Astrocyte of the spinal cord (primary cell): ENCODE results near the gene CAMSAP3.
"Not testable (repeated sequence)": the region's sequence is repeated elsewhere in the genome, so short reads cannot be mapped to it uniquely, and the experiment has no call there.

Experiments used
- DNase-seq: peaks from one replicate; pipeline ENCODE4 v3.0.0; 2011; ENCODE audit warnings: low read depth, low spot score
- H3K4me3 ChIP-seq: 2 replicates; pipeline ENCODE4 v1.5.1; 2011; ENCODE audit warnings: low read depth, mild to moderate bottlenecking, low read length, moderate library complexity
- in situ Hi-C: cut with HindIII; loops from 2 replicates; pipeline ENCODE4 v1.10.0; 2017; ENCODE audit warnings: low sequenced_read_pairs
- TF ChIP-seq, protein P1 (sequence below): IDR thresholded peaks from 2 replicates; pipeline ENCODE4 v1.5.1; 2012; ENCODE audit warnings: low read depth, mild to moderate bottlenecking, low read length, inconsistent platforms

Gene CAMSAP3

DNA sequence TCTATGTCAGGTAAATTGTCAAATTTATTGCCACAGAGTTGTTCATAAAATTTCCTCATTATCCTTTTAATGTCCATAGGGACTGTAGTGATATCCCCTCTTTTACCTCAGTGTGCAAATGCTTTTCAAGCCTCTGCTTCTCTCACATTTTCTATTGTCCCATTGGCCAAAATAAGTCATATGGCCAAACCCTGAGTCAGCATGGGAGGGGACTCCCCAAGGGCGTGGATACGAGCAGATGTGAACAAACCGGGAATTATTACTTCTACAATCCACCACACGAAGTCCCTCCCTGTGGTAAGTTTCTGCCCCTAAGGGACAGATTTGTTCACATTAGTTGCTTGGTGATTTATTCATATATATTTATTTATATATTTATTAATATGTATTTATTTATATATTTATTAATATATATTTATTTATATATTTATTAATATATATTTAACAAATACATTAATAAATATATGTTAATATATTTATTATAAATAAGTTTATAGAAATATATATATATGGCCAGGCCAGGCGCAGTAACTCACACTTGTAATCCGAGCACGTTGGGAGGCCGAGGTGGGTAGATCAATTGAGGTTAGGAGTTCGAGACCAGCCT lies 20.1 kb upstream of the CAMSAP3 start:
- TF ChIP-seq, protein P1, sequence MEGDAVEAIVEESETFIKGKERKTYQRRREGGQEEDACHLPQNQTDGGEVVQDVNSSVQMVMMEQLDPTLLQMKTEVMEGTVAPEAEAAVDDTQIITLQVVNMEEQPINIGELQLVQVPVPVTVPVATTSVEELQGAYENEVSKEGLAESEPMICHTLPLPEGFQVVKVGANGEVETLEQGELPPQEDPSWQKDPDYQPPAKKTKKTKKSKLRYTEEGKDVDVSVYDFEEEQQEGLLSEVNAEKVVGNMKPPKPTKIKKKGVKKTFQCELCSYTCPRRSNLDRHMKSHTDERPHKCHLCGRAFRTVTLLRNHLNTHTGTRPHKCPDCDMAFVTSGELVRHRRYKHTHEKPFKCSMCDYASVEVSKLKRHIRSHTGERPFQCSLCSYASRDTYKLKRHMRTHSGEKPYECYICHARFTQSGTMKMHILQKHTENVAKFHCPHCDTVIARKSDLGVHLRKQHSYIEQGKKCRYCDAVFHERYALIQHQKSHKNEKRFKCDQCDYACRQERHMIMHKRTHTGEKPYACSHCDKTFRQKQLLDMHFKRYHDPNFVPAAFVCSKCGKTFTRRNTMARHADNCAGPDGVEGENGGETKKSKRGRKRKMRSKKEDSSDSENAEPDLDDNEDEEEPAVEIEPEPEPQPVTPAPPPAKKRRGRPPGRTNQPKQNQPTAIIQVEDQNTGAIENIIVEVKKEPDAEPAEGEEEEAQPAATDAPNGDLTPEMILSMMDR, result no peak
- in situ Hi-C loops, result no loop called here
- no peak for DNase-seq
- no peak overlapping the region for H3K4me3 ChIP-seq

DNA sequence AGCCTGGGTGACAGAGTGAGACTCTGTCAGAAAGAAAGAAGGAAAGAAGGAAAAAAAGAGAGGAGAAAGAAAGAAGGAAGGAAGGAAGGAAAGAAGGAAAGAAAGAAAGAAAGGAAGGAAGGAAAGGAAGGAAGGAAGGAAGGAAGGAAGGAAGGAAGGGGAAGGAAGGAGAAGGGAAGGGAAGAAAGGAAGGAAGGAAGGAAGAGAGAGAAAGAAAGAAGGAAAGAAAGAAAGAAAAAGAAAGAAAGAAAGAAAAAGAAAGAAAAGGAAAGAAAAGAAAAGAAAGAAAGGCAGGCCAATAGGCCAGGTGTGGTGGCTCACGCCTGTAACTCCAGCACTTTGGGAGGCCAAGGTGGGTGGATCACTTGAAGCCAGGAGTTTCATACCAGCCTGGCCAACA lies 18.2 kb upstream of the CAMSAP3 start:
- in situ Hi-C loops, DNase-seq, H3K4me3 ChIP-seq: not testable (repeated sequence)

DNA sequence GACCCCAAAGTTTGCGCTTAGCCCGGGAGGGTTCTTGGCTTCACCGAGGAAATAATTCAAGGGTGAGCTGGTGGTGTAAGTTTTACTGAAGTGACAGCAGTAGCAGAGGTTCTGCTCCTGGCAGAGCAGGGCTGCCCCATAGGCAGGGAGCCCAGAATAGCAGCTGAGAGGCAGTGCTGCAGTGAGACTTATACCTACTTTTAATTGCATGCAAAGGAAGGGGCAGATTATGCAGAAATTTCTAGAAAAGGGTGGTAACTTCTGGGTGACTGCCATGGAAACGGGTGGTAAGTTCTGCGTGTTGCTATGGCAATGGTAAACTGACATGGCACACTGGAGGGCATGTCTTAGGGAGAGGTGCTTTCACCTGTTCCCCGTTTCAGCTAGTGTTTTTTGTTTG lies 17.5 kb upstream of the CAMSAP3 start:
- in situ Hi-C loops, result no loop called here
- H3K4me3 ChIP-seq, result no peak overlapping the region
- DNase-seq, result no peak
- TF ChIP-seq, protein P1, result no peak

DNA sequence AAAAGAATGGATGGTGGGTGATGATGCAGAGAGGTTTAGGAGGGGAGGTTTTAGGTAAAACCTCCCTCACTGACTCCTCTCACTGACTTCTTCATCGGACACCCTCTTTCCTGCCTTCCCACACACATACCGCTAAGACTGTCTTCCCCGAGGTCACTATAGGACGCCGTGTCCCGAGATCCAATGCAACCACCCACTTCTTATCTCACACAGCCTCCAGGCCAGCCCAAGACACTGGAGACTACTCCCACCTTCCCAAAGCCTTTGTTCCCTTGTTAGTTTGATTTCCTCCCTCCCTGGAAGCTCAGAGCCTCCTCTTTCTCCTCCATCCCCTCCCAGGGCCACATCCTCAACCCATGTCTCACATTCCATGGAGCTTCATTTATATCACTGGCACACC lies 16.5 kb upstream of the CAMSAP3 start:
- no peak overlapping the region for H3K4me3 ChIP-seq
- in situ Hi-C loops, result no loop called here
- DNase-seq, result no peak
- TF ChIP-seq, protein P1, result no peak

DNA sequence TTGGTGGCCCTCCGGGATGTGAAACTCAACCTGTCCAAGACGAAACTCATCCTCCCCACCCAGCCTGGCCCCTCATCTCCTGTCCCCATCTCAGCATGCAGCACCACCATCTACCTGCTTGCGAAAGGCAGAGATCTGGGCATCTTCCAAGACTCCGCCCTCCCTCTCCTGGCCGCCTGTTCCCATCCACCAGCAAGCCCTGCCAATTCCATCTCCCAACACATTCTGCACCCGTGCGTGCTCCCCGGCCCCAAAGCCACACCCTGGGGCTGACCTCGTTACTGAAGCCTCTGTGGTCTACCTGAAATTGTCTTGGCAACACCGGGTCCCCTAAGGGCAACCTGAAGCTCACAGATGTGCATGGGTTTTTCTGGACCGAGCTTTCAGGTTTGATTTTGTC lies 13.2 kb upstream of the CAMSAP3 start:
- DNase-seq, result no peak
- no peak overlapping the region for H3K4me3 ChIP-seq
- in situ Hi-C loops, result no loop called here
- TF ChIP-seq, protein P1, result no peak

DNA sequence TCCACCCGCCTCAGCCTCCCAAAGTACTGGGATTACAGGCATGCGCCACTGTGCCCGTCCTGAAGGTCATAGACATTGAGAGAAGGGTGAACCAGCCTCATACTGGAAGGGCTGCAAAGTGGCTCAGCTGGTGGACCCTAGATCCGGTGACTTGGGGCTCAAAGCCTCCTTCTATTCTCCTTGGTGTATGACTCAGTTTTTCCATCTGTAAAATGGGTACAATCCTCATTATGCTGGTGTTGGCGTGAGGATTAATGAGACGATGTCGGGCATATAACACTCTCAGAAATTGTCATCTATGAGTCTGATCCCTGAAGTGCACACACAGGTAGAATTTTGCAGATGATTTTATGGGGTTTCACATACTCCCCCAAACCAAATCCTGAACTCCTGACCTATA lies 5.8 kb upstream of the CAMSAP3 start:
- DNase-seq, result no peak
- H3K4me3 ChIP-seq, result no peak overlapping the region
- TF ChIP-seq, protein P1, result no peak
- in situ Hi-C loops, result no loop called here

DNA sequence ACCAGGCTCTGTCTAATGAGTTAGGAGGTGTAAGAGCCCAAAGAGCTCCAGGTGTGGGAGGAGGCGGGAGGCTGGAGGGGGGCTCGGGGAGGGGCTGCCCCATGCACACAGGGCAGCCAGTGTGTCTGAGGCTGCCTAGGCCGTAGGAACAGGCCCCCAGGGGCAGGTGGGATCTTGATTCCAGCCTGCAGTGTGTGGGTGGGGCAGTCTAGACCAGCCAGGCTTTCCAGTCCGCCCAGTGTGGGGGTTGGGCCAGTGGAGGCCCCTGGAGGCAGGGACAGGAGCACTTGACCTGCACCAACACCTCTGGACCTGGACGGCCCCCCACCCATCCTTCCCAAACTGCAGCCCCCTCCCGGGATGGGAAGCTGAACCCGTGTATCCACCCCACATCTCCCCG lies 5.4 kb upstream of the CAMSAP3 start:
- in situ Hi-C loops, result no loop called here
- no peak overlapping the region for H3K4me3 ChIP-seq
- TF ChIP-seq, protein P1, result no peak
- DNase-seq, result no peak
